GM21390 (cell line): Measurements from ENCODE around the gene CDS2.
"Not testable (repeated sequence)": the region's sequence is repeated elsewhere in the genome, so short reads cannot be mapped to it uniquely, and the experiment has no call there.

Experiments
- ATAC-seq: cut with Tn5 transposase; IDR thresholded peaks from one replicate; pipeline ENCODE4 v1.9.1; 2021; ENCODE audit not compliant: unreplicated experiment

The CDS2 gene

GRCh38 chr20:5126512-5127203 lies at the start of gene CDS2:
Gene CDS2, plus strand, starts transcription at chr20:5127008. Its CDS starts 85 bp downstream, at chr20:5127093.
- ATAC-seq = peak; percentile 87

- no peak for ATAC-seq
Measured at GRCh38 chr20:5077761-5078387, 48.9 kb upstream of the CDS2 start.

GRCh38 chr20:5078399-5078958 lies 48.3 kb upstream of the CDS2 start:
- peak; percentile 97 for ATAC-seq

- peak; percentile 28 for ATAC-seq
Measured at GRCh38 chr20:5080384-5080877, 46.4 kb upstream of the CDS2 start.

- no peak for ATAC-seq
Measured at GRCh38 chr20:5085380-5085779, 41.4 kb upstream of the CDS2 start.

GRCh38 chr20:5088688-5089087 lies 38.1 kb upstream of the CDS2 start:
- no peak for ATAC-seq

GRCh38 chr20:5090191-5090590 lies 36.6 kb upstream of the CDS2 start:
- peak; percentile 63 for ATAC-seq

- no peak for ATAC-seq
Measured at GRCh38 chr20:5091902-5092301, 34.9 kb upstream of the CDS2 start.

- no peak for ATAC-seq
Measured at GRCh38 chr20:5092765-5093339, 34.0 kb upstream of the CDS2 start.

GRCh38 chr20:5095454-5095853 lies 31.4 kb upstream of the CDS2 start:
- ATAC-seq = no peak

GRCh38 chr20:5095931-5096330 lies 30.9 kb upstream of the CDS2 start:
- no peak for ATAC-seq

- ATAC-seq = no peak
Measured at GRCh38 chr20:5096463-5096862, 30.3 kb upstream of the CDS2 start.

- not testable (repeated sequence) for ATAC-seq
Measured at GRCh38 chr20:5099009-5099408, 27.8 kb upstream of the CDS2 start.

GRCh38 chr20:5099909-5100308 lies 26.9 kb upstream of the CDS2 start:
- not testable (repeated sequence) for ATAC-seq

GRCh38 chr20:5100684-5101347 lies 26.0 kb upstream of the CDS2 start:
- no peak for ATAC-seq

- no peak for ATAC-seq
Measured at GRCh38 chr20:5104479-5104878, 22.3 kb upstream of the CDS2 start.

GRCh38 chr20:5109276-5109675 lies 17.5 kb upstream of the CDS2 start:
- ATAC-seq = no peak

GRCh38 chr20:5113615-5113986 lies 13.2 kb upstream of the CDS2 start:
- no peak for ATAC-seq

GRCh38 chr20:5114403-5114802 lies 12.4 kb upstream of the CDS2 start:
- no peak for ATAC-seq

GRCh38 chr20:5116875-5117274 lies 9.9 kb upstream of the CDS2 start:
- ATAC-seq = no peak
